Mesodermal cell (in vitro differentiated cells): Measurements from ENCODE around the gene KCNC3.
"Not testable (repeated sequence)": the region's sequence is repeated elsewhere in the genome, so short reads cannot be mapped to it uniquely, and the experiment has no call there.

ENCODE experiments used
- H3K27ac ChIP-seq: 2 replicates; pipeline ENCODE4 v1.7.0; 2013; ENCODE audit warnings: mild to moderate bottlenecking, low read depth, low read length, moderate library complexity; ENCODE audit not compliant: severe bottlenecking
- H3K36me3 ChIP-seq: 2 replicates; pipeline ENCODE4 v1.7.1; 2013; ENCODE audit warnings: mild to moderate bottlenecking, low read length, moderate library complexity; ENCODE audit not compliant: control insufficient read depth, insufficient read depth
- H3K4me1 ChIP-seq: one replicate; pipeline ENCODE4 v1.7.1; 2013; ENCODE audit warnings: mild to moderate bottlenecking, low read length; ENCODE audit not compliant: insufficient read depth, control insufficient read depth, poor library complexity, severe bottlenecking
- H3K4me3 ChIP-seq: 2 replicates; pipeline ENCODE4 v1.7.0; 2013; ENCODE audit warnings: low read length, control low read depth, mild to moderate bottlenecking; ENCODE audit not compliant: insufficient read depth, poor library complexity, severe bottlenecking; ENCODE audit errors: extremely low read depth
- H3K9me3 ChIP-seq: 2 replicates; pipeline ENCODE4 v1.7.1; 2013; ENCODE audit warnings: mild to moderate bottlenecking, low read length, moderate library complexity; ENCODE audit not compliant: control insufficient read depth
- WGBS, 2 experiments: methylation state at CpG; one replicate each; pipeline ENCODE4 v1.1.5; 2013; ENCODE audit warnings: missing lambda C conversion rate in 2 of 2; ENCODE audit not compliant: insufficient coverage in 2 of 2; 5-methylcytosine and 5-hydroxymethylcytosine counted together

KCNC3 gene

GRCh38 chr19:50362656-50363424, 33.7 kb upstream of the KCNC3 start:
- WGBS, 2 experiments = 73 to 74% methylated on average over 8 of the region's 11 CpGs
- Histone ChIP-seq H3K27ac (no peak overlapping the region), H3K9me3 (no peaks in the 10 kb centered on the region), H3K4me1 (no peaks in the 10 kb centered on the region), H3K36me3 (no peaks in the 10 kb centered on the region), H3K4me3 (no peak overlapping the region)

GRCh38 chr19:50362030-50362412, 32.8 kb upstream of the KCNC3 start:
- 82 to 83% methylated on average over 2 to 5 of the region's 7 CpGs for WGBS, 2 experiments
- no peak overlapping the region for H3K4me3 ChIP-seq
- H3K27ac ChIP-seq = no peak overlapping the region
- no peaks in the 10 kb centered on the region for H3K36me3 ChIP-seq
- no peaks in the 10 kb centered on the region for H3K4me1 ChIP-seq
- no peaks in the 10 kb centered on the region for H3K9me3 ChIP-seq

GRCh38 chr19:50361290-50362029, 32.3 kb upstream of the KCNC3 start:
- H3K36me3 ChIP-seq = no peaks in the 10 kb centered on the region
- WGBS, 2 experiments = 88 to 90% methylated on average over 4 to 6 of the region's 7 CpGs
- no peak overlapping the region for H3K4me3 ChIP-seq
- H3K9me3 ChIP-seq = no peaks in the 10 kb centered on the region
- no peak overlapping the region for H3K27ac ChIP-seq
- no peaks in the 10 kb centered on the region for H3K4me1 ChIP-seq

GRCh38 chr19:50359328-50359818, 30.2 kb upstream of the KCNC3 start:
- Histone ChIP-seq H3K4me1 (no peaks in the 10 kb centered on the region), H3K9me3 (no peaks in the 10 kb centered on the region), H3K27ac (no peak overlapping the region), H3K36me3 (no peaks in the 10 kb centered on the region), H3K4me3 (no peak overlapping the region)
- 68 to 90% methylated on average over 2 to 7 of the region's 11 CpGs for WGBS, 2 experiments

DNA sequence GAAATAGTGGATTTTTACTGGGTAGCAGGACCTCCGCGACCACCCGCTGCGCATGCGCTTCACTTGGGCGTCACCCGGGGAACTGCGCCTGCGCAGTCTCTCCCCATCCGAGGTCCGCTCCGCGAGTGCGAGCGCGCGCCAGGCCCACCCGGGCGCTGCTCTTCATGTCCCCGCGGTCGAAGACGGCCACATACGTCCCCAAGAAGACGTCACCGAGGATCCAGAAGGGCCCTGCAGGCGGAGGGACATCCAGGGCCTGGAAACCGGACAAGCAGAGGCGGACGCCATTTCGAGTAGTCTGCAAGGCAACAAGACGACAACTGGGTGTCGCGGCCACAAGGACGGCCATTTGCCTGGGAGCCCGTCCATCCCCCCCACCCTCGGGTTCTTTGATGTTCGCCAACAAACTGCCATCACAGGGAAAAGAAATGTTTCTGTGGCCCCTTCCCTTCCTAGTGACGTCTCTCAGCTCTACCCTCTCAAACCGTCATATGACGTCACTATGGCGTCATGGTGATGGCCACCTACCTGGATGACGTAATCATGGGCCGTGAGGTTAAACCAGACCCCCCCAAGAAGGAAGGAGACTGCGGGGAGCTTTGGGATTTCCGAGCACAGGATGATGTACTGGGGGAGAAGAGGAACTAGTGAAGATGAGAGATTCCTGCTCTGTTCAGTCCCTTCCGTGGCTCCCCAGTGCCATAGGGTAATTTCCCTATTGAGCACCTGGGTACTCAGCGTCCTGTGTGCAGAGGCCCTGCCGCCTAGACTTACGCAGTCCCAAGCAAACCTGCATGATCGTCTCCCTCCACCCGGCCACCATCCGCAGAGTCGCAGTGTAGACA, 29.5 kb upstream of the KCNC3 start:
- Histone ChIP-seq H3K4me1 (no peaks in the 10 kb centered on the region), H3K4me3 (no peak overlapping the region)
- 93 to 94% methylated on average over 46 to 53 of the region's 54 CpGs for WGBS, 2 experiments

GRCh38 chr19:50357178-50358100, 28.3 kb upstream of the KCNC3 start:
- Histone ChIP-seq H3K4me1 (no peaks in the 10 kb centered on the region), H3K27ac (no peak overlapping the region), H3K9me3 (no peaks in the 10 kb centered on the region), H3K36me3 (no peaks in the 10 kb centered on the region), H3K4me3 (no peak overlapping the region)
- whole genome bisulfite sequencing, 2 experiments = 65 to 78% methylated on average over 42 to 48 of the region's 54 CpGs

More for the DNA sequence above, 29.5 kb upstream of the KCNC3 start:
- no peak overlapping the region for H3K27ac ChIP-seq
- no peaks in the 10 kb centered on the region for H3K9me3 ChIP-seq
- H3K36me3 ChIP-seq = no peaks in the 10 kb centered on the region

DNA sequence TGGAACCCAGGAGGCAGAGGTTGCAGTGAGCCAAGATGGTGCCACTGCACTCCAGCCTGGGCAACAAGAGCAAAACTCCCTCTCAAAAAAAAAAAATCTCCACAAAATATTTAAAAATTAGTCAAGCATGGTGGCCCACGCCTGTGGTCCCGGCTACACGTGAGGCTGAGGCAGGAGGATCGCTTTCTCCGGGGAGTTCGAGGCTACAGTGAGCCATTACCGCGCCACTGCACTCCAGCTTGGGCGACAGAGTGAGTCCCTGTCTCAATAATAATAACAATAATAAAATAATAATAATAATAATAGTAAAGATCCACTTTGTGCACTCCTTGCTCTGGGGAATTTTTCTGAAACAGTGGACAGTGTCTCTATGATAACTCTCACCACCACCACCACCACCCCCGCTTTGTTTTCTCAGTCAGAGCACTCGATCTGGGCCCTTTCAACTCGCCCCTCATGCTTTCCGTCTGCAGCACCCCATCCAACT, 27.6 kb upstream of the KCNC3 start:
- H3K4me3 ChIP-seq = no peak overlapping the region
- no peak overlapping the region for H3K27ac ChIP-seq
- H3K36me3 ChIP-seq = no peaks in the 10 kb centered on the region
- 11 to 70% methylated on average over 3 to 7 of the region's 13 CpGs for whole genome bisulfite sequencing, 2 experiments
- no peaks in the 10 kb centered on the region for H3K9me3 ChIP-seq
- no peaks in the 10 kb centered on the region for H3K4me1 ChIP-seq

GRCh38 chr19:50353487-50353880, 24.3 kb upstream of the KCNC3 start:
- H3K36me3 ChIP-seq, H3K27ac ChIP-seq, H3K9me3 ChIP-seq, H3K4me1 ChIP-seq, H3K4me3 ChIP-seq: not testable (repeated sequence)
- 86 to 94% methylated on average over 7 of the region's 7 CpGs for WGBS, 2 experiments

GRCh38 chr19:50352242-50352641, 23.1 kb upstream of the KCNC3 start:
- 73 to 100% methylated on average over 2 to 3 of the region's 4 CpGs for WGBS, 2 experiments
- H3K4me1 ChIP-seq = no peaks in the 10 kb centered on the region
- H3K4me3 ChIP-seq = no peak overlapping the region
- H3K27ac ChIP-seq = no peak overlapping the region
- no peaks in the 10 kb centered on the region for H3K9me3 ChIP-seq
- no peaks in the 10 kb centered on the region for H3K36me3 ChIP-seq
